GM12801 (cell line): Measurements from ENCODE around the gene INTS2.

Source experiments
- TF ChIP-seq, protein P1 (sequence below): IDR thresholded peaks from one replicate; pipeline ENCODE4 v1.5.1; 2011; ENCODE audit warnings: control low read depth; ENCODE audit not compliant: insufficient read length; ENCODE audit errors: extremely low read depth

The INTS2 gene

DNA sequence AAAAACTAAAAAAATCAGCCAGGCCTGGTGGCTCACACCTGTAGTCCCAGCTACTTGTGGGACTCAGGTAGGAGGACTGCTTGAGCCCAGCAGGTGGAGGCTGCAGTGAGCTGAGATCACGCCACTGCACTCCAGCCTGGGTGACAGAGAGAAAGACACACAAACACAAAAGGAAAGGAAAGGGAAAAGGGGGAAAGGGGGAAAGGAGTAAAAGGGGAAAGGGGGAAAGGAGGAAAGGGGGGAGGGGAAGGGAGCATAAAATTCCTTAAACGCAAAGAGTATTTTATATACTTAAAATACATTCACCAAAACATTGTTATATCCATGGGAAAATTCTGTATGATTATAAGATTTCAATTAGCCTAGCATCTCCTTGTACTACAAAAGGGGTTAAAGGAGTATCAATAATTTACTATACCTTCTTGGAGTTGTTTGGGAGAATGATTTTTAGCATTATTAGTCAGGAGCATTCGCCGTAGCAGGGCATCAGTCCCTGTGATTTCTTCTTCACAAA, 47.1 kb downstream of the INTS2 start:
- TF ChIP-seq, protein P1, sequence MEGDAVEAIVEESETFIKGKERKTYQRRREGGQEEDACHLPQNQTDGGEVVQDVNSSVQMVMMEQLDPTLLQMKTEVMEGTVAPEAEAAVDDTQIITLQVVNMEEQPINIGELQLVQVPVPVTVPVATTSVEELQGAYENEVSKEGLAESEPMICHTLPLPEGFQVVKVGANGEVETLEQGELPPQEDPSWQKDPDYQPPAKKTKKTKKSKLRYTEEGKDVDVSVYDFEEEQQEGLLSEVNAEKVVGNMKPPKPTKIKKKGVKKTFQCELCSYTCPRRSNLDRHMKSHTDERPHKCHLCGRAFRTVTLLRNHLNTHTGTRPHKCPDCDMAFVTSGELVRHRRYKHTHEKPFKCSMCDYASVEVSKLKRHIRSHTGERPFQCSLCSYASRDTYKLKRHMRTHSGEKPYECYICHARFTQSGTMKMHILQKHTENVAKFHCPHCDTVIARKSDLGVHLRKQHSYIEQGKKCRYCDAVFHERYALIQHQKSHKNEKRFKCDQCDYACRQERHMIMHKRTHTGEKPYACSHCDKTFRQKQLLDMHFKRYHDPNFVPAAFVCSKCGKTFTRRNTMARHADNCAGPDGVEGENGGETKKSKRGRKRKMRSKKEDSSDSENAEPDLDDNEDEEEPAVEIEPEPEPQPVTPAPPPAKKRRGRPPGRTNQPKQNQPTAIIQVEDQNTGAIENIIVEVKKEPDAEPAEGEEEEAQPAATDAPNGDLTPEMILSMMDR = no peak

DNA sequence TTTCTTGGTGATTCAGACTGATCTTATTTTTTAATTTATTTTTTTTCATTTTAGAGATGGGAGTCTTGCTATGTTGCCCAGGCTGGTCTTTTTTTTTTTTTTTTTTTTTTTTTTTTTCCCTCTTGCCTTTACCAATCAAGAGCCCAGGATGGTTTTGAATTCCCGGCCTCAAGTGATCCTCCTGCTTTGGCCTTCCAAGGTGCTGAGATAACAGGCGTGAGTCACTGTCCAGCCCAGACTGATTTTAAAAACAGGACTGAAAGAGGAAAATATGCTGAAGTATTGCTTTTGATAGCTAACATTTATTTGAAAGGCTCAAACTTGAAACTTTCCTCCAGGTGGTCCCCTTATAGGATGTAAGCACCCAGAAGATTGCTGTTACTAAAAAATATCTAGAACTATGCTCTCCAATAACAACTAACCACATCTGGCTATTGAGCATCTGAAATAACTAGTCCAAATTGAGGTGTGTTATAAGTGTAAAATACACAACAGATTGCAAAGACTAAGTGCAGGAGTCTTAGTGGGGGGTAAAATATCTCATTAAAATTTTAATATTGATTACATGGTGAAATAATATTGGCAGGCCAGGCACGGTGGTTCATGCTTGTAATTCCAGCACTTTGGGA, 48.7 kb downstream of the INTS2 start:
- TF ChIP-seq, protein P1 = no peak

DNA sequence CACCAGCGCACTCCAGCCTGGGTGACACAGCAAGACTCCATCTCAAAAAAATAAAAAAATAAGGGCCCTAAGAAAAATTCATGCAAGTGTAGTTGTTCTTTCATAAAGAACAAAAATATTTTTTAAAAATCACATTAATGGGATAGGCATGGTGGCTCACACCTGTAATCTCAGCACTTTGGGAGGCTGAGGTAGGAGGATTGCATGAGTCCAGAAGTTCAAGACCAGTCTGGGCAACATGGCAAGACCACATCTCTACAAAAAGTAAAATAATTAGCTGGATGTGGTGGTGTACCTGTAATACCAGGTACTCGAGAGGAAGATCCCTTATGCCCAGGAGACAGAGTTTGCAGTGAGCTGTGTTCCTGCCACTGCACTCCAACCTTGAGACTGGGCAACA, 49.3 kb downstream of the INTS2 start:
- TF ChIP-seq, protein P1 = no peak

DNA sequence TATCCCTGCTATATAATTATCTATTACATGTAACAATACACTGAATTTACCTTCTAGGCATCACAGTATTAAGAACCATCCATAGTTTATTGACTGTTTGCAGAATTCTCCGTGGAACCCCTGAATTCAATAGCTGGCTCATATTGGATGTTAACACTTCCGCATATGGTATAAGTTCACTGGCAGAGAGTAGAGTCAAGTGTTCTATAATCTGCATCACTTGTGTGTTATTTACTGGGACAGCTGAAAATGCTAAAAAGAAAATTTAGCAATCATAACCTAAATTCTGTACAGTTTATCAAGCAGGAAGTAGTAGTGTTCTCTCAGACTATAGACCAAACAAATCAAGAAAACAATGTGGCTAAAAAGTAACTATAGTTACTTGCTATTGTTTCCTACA, 49.9 kb downstream of the INTS2 start:
- TF ChIP-seq, protein P1 = no peak

DNA sequence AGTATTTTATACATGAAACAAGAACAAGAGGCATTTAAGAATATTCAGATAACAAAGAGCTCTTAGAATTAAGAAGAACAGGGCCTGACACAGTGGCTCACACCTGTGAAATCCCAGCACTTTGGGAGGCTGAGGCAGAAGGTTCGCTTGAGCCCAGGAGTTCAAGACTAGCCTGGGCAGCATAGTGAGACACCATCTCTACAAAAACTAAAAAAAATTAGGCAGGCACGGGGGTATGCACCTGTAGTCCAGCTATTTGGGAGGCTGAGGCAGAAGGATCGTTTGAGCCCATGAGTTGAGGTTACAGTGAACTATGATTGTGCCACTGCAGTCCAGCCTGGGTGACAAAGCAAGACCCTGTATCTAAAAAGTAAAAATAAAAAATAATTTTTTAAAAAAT, 52.0 kb downstream of the INTS2 start:
- TF ChIP-seq, protein P1 = no peak

DNA sequence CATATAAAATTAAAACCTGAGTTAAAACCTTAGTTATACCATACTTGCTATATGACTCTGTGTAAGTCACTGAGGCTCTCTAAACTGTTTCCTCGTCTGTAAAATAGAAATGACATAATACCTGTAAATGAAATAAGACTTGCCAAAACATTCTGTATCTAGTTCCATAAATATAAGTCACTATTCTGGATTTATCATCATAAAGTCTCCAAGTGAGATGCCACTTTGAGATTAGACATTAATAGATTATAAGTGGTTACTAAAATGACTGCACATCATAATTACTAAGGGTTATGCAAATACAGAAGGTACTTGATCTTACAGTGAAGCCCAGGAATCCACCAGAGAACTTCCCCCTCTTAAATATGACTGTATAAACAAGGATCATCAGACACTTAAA, 52.5 kb downstream of the INTS2 start:
- TF ChIP-seq, protein P1 = no peak

DNA sequence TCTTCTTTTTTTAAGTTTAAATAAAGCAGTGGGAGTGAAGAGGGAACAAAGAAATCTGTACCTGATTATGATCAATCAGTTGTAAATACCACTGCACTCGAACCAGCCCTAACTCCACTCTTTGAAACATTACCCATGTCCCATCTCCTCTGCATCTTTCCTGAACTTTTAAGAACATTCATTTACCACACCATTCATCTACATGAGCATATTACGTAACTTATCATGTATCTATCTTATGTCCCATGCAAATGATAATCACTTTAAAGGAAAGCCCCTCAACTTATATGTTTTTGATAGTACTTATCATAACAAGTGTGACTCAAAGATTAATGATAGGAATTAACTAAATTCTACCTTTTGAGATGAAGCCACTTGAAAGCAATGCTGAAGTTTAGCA, 53.7 kb downstream of the INTS2 start:
- TF ChIP-seq, protein P1 = no peak

DNA sequence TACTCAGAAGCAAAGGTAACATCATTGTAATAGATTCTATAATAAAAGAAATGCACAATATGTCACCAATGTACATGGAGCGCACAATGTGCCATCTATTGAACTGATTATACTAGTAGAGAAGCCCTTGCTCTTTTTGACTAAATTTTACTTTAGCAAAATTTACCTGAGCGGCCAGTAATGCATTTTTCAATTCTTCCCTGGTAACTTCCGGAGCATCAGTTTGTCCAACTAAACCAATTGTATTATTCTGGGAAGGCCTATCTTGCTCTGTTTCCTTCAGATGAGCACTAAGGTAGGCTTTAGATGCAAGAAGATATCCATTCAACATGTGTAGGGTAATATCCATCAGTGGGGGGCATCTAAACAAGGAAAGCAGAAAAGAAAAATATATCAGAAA, 55.7 kb downstream of the INTS2 start:
- TF ChIP-seq, protein P1 = no peak
